Measurements from ENCODE around the gene HGFAC. TPM values are rescaled to one million over a fixed set of nuclear protein-coding genes. Genes with fewer than 3 reads are reported as not detected.

The HGFAC gene
- total and polyA plus RNA-seq, 2 of the 13 experiments (the other 11 are each of a cell fraction or from before 2014, with no cell fraction given): 8.5 to 63.6 TPM

GRCh38 chr4:3404546-3404945 lies 37.2 kb upstream of the HGFAC start:
- BruUV-seq (replicated peaks): no TSS peak
- no peak for FAIRE-seq
- peaks cover 11% of the 10 kb centered on the region for H3K9me3 ChIP-seq (ENCODE audit: low read length)
- H3K4me1 ChIP-seq (ENCODE audit: insufficient read depth, low read length): peaks cover 38% of the 10 kb centered on the region
- peaks cover 3 to 13% of the 10 kb centered on the region in 2 experiments; a peak in 2 of 5 replicates for H3K36me3 ChIP-seq (replicated peaks in 1 of 2; ENCODE audit: control insufficient read depth in 1 of 2, insufficient read depth in 2 of 2, low read length in 2 of 2)
- H3K27me3 ChIP-seq (ENCODE audit: control insufficient read depth in 1 of 2, insufficient read depth in 2 of 2, low read length in 2 of 2): no peaks in the 10 kb centered on the region
- 99% methylated on average over 4 of the region's 4 CpGs for WGBS (ENCODE audit: low lambda C conversion rate)
- H4K20me1 ChIP-seq (ENCODE audit: insufficient read depth, low read length): no peaks in the 10 kb centered on the region
- ChIA-PET CTCF (ENCODE audit: low intra/inter-chr PET ratio, low total read pairs) (no interaction called here), POLR2A (interaction anchor here (1.0 kb wide), 1 partner anchor 37 kb away, joined by 3 read pairs; the partner anchor contains the start of gene HGFAC)
- H3K4me2 ChIP-seq (ENCODE audit: low read depth, low read length): no peak overlapping the region
- in situ Hi-C loops (cut with HindIII; ENCODE audit: extremely low pct_ligation_motif_present, low pct_unique_long_range_greater_than_20kb) (no loop called here), intact Hi-C loops (cut with micrococcal nuclease; ENCODE audit: unreplicated experiment) (no loop called here)
- H3K27ac ChIP-seq (ENCODE audit: extremely low read length, insufficient read depth, low read length): no peak overlapping the region
- no peak for TF ChIP-seq FOSL2 (CRISPR knock-in tag; IDR thresholded peaks at IDR 0.05)
- TF ChIP-seq ZNF605 (CRISPR knock-in tag; IDR thresholded peaks at IDR 0.05): peak; percentile 100
- no peak overlapping the region for H3K9ac ChIP-seq (ENCODE audit: insufficient read depth, low read depth, low read length)
- no peak overlapping the region for H3K4me3 ChIP-seq (replicated peaks in 1 of 3; ENCODE audit: insufficient read depth in 1 of 3, low read depth in 2 of 3, low read length in 3 of 3)
- no peak for DNase-seq (ENCODE audit: low spot score)
- H2AFZ ChIP-seq (ENCODE audit: low read length): no peak overlapping the region
- ATAC-seq: no peak
- H3K79me2 ChIP-seq (ENCODE audit: insufficient read depth, low read length): peaks cover 10% of the 10 kb centered on the region

- 100% methylated on average over 7 of the region's 8 CpGs for WGBS (ENCODE audit: low lambda C conversion rate)
- CTCF ChIA-PET (ENCODE audit: low intra/inter-chr PET ratio, low total read pairs): no interaction called here
Observed at GRCh38 chr4:3405176-3405575, 36.6 kb upstream of the HGFAC start.

More at GRCh38 chr4:3405176-3405575, 36.6 kb upstream of the HGFAC start:
- H3K4me3 ChIP-seq (replicated peaks in 1 of 3; ENCODE audit: insufficient read depth in 1 of 3, low read depth in 2 of 3, low read length in 3 of 3): no peak overlapping the region
- peaks cover 11% of the 10 kb centered on the region for H3K9me3 ChIP-seq (ENCODE audit: low read length)
- peaks cover 3 to 13% of the 10 kb centered on the region in 2 experiments; a peak in 2 of 5 replicates for H3K36me3 ChIP-seq (replicated peaks in 1 of 2; ENCODE audit: control insufficient read depth in 1 of 2, insufficient read depth in 2 of 2, low read length in 2 of 2)
- no TSS peak for BruUV-seq (replicated peaks)
- H3K4me2 ChIP-seq (ENCODE audit: low read depth, low read length): no peak overlapping the region
- no peak overlapping the region for H3K27ac ChIP-seq (ENCODE audit: extremely low read length, insufficient read depth, low read length)
- H4K20me1 ChIP-seq (ENCODE audit: insufficient read depth, low read length): no peaks in the 10 kb centered on the region
- no peak overlapping the region for H3K9ac ChIP-seq (ENCODE audit: insufficient read depth, low read depth, low read length)
- no peaks in the 10 kb centered on the region for H3K27me3 ChIP-seq (ENCODE audit: control insufficient read depth in 1 of 2, insufficient read depth in 2 of 2, low read length in 2 of 2)
- POLR2A ChIA-PET: interaction anchor here (1.0 kb wide), 1 partner anchor 37 kb away, joined by 3 read pairs; the partner anchor contains the start of gene HGFAC
- no peak overlapping the region for H2AFZ ChIP-seq (ENCODE audit: low read length)
- peaks cover 13% of the 10 kb centered on the region for H3K79me2 ChIP-seq (ENCODE audit: insufficient read depth, low read length)
- TF ChIP-seq CAMTA2 (CRISPR knock-in tag; IDR thresholded peaks at IDR 0.05; ENCODE audit: borderline replicate concordance) (no peak), ZHX2 (IDR thresholded peaks at IDR 0.05; ENCODE audit: low read depth) (no peak), ZHX2 (CRISPR knock-in tag; IDR thresholded peaks at IDR 0.05; ENCODE audit: borderline replicate concordance) (no peak), ZNF616 (CRISPR knock-in tag; IDR thresholded peaks at IDR 0.05; ENCODE audit: low read depth) (no peak), KAT7 (CRISPR knock-in tag; IDR thresholded peaks at IDR 0.05; ENCODE audit: borderline replicate concordance) (no peak)
- TF ChIP-seq, protein P1, sequence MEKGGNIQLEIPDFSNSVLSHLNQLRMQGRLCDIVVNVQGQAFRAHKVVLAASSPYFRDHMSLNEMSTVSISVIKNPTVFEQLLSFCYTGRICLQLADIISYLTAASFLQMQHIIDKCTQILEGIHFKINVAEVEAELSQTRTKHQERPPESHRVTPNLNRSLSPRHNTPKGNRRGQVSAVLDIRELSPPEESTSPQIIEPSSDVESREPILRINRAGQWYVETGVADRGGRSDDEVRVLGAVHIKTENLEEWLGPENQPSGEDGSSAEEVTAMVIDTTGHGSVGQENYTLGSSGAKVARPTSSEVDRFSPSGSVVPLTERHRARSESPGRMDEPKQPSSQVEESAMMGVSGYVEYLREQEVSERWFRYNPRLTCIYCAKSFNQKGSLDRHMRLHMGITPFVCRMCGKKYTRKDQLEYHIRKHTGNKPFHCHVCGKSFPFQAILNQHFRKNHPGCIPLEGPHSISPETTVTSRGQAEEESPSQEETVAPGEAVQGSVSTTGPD (CRISPR knock-in tag; IDR thresholded peaks at IDR 0.05): no peak
- DNase-seq (ENCODE audit: low spot score) (no peak), FAIRE-seq (no peak), ATAC-seq (no peak)
- intact Hi-C loops (cut with micrococcal nuclease; ENCODE audit: unreplicated experiment): loop anchor here (5.0 kb wide), 1 partner anchor 37 kb away; the partner anchor contains the start of gene HGFAC
- in situ Hi-C loops (cut with HindIII; ENCODE audit: extremely low pct_ligation_motif_present, low pct_unique_long_range_greater_than_20kb): no loop called here
- H3K4me1 ChIP-seq (ENCODE audit: insufficient read depth, low read length): peaks cover 44% of the 10 kb centered on the region

Data from HepG2 (cell line).